ENCODE measurements around the gene AEBP1.

GRCh38 chr7:44085546-44085945 is 18.6 kb upstream of the AEBP1 start:
- TF ChIP-seq CTCF (IDR thresholded peaks at IDR 0.05) (no peak), POLR2A (IDR thresholded peaks at IDR 0.05) (no peak), POLR2AphosphoS5 (IDR thresholded peaks at IDR 0.05) (no peak)
